Measurements from ENCODE around the gene PRSS22.

Gene PRSS22

GRCh38 chr16:2848933-2849725 is 8.8 kb downstream of the PRSS22 start:
- no peak for DNase-seq

- DNase-seq: no peak
These were observed 11.3 kb downstream of the PRSS22 start for GRCh38 chr16:2846511-2847310.

- DNase-seq: no peak
These were observed 12.9 kb downstream of the PRSS22 start for GRCh38 chr16:2845116-2845515.

GRCh38 chr16:2843526-2843925 is 14.4 kb downstream of the PRSS22 start:
- no peak for DNase-seq

- peak; percentile 48 for DNase-seq
These were observed 15.5 kb downstream of the PRSS22 start for GRCh38 chr16:2842340-2843000.

- DNase-seq: no peak
These were observed 16.2 kb downstream of the PRSS22 start for GRCh38 chr16:2841606-2842339.

DNA sequence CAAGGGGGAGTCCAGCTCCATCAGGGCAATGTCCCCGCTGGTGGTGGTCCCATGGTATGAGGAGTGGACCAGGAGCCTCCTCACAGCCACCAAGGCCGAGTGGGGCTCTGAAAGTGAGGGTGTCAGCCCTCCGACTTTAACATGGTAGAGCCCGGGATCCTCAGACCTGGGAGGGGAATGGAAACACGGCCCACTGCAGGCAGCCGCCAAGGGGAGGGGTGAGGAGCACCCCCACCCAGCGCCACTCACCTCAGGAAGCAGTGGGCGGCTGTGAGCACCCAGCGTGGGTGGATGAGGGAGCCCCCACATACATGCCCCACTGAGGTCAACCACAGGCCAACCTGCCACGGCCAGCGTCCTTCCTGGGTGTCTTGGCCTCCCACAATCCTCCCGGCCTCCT is 17.1 kb downstream of the PRSS22 start:
- no peak for DNase-seq

- no peak for DNase-seq
These were observed 18.1 kb downstream of the PRSS22 start for GRCh38 chr16:2839650-2840450.

- DNase-seq: peak; percentile 29
These were observed 19.0 kb downstream of the PRSS22 start for GRCh38 chr16:2838928-2839327.

GRCh38 chr16:2836646-2837508 is 21.1 kb downstream of the PRSS22 start:
- DNase-seq: no peak

DNA sequence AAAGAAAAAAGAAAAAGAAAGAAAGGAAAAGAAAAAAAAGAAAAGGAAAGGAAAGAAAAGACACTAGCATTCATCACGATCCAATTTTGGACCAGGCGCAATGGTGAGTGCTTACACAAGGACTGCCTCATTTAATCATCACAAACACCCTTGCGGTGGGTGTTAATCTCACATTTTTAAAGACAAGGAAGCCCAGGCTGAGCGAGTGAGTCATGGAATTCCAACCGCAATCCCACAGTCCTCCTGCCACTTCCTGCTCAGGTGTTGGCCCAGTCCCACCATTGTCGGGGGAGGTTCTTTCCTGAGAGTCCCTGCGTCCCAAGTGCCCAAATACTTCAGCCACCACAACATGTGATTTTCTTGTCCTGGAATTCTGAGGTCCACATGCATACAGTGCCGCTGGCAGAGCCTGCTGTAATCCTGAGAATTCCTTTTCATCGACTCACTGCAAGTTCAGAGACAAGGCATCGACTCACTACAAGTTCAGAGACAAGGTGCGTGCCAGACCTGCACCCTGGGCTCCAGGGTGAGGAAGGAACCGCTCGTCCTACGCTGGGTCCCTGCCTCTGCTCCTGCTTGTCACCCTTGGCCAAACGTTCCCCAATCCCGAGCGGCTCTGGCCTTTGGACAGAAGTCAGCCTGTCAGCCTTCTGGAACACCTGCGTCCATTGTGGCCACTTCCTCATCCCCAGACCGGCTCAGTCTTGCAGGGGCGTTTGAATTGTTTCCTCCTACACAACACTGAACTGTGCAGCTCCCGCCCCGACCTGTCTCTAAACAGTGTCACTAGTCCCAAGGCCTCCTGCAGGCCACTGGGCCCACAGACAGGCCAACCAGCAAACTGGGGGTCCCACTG is 22.1 kb downstream of the PRSS22 start:
- no peak for DNase-seq

DNA sequence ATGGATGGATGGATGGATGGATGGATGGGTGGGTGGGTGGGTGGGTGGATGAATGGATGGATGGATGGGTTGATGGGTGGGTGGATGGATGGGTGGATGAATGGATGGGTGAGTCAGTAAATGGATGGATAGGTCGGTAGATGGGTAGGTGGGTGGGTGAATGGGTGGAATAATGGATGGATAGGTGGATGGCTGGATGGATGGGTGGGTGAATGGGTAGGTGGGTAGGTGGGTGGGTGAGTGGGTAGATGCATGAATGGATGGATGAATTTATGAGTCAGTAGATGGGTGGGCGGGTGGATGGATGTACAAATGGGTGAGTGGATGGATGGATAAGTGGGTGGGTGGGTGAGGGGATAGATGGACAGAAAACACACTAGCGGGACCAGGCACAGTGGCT is 23.0 kb downstream of the PRSS22 start:
- DNase-seq: no peak

- no peak for DNase-seq
These were observed 24.2 kb downstream of the PRSS22 start for GRCh38 chr16:2833776-2834175.

- no peak for DNase-seq
These were observed 26.8 kb downstream of the PRSS22 start for GRCh38 chr16:2831203-2831602.

GRCh38 chr16:2830355-2830695 is 27.6 kb downstream of the PRSS22 start:
- DNase-seq: no peak

GRCh38 chr16:2829501-2830354 is 28.2 kb downstream of the PRSS22 start, which contains the start of gene ZG16B:
Gene ZG16B, plus strand, starts transcription at chr16:2830303. Its CDS starts 139 bp downstream, at chr16:2830442.
- no peak for DNase-seq

- no peak for DNase-seq
These were observed 29.0 kb downstream of the PRSS22 start for GRCh38 chr16:2828876-2829430.

- no peak for DNase-seq
These were observed 29.5 kb downstream of the PRSS22 start for GRCh38 chr16:2828521-2828840.
